Inflammatory macrophage treated with lipopolysaccharide for 1 hour (primary cell): ENCODE data around the gene HLCS.
"Not testable (repeated sequence)": the region's sequence is repeated elsewhere in the genome, so short reads cannot be mapped to it uniquely, and the experiment has no call there.

Source experiments
- DNase-seq, 2 donors: peaks; one replicate each; pipeline ENCODE4 v3.0.0-alpha.2; 2020 to 2022

Gene HLCS

GRCh38 chr21:36955783-36956182 lies 10.7 kb downstream of the HLCS start:
- no peak for DNase-seq

- DNase-seq = not testable (repeated sequence)
These were observed 14.1 kb downstream of the HLCS start for GRCh38 chr21:36952331-36952730.

GRCh38 chr21:36949171-36950141 lies 17.0 kb downstream of the HLCS start:
- DNase-seq = no peak

- no peak for DNase-seq
These were observed 17.8 kb downstream of the HLCS start for GRCh38 chr21:36948686-36949085.

GRCh38 chr21:36946949-36947356 lies 19.5 kb downstream of the HLCS start:
- no peak for DNase-seq

GRCh38 chr21:36945496-36946138 lies 20.9 kb downstream of the HLCS start:
- no peak for DNase-seq

- DNase-seq = no peak
These were observed 29.9 kb downstream of the HLCS start for GRCh38 chr21:36936361-36937135.

GRCh38 chr21:36934864-36935420 lies 31.5 kb downstream of the HLCS start:
- DNase-seq = no peak

- no peak for DNase-seq
These were observed 34.2 kb downstream of the HLCS start for GRCh38 chr21:36932161-36932816.

GRCh38 chr21:36929622-36930021 lies 36.8 kb downstream of the HLCS start:
- no peak for DNase-seq

- no peak for DNase-seq
These were observed 37.5 kb downstream of the HLCS start for GRCh38 chr21:36928960-36929359.

GRCh38 chr21:36927719-36928117 lies 38.8 kb downstream of the HLCS start:
- DNase-seq = peak; percentile 35 to 81

GRCh38 chr21:36926989-36927718 lies 39.3 kb downstream of the HLCS start:
- peak in 1 of 2 donors; percentile 1 for DNase-seq

GRCh38 chr21:36923270-36923669 lies 43.2 kb downstream of the HLCS start:
- no peak for DNase-seq

- no peak for DNase-seq
These were observed 43.6 kb downstream of the HLCS start for GRCh38 chr21:36922861-36923260.

GRCh38 chr21:36918291-36918690 lies 48.2 kb downstream of the HLCS start:
- DNase-seq = no peak

- no peak for DNase-seq
These were observed 48.9 kb downstream of the HLCS start for GRCh38 chr21:36917471-36918158.

GRCh38 chr21:36916718-36917117 lies 49.8 kb downstream of the HLCS start:
- no peak for DNase-seq

- DNase-seq = no peak
These were observed 50.7 kb downstream of the HLCS start for GRCh38 chr21:36915696-36916245.

- DNase-seq = no peak
These were observed 51.3 kb downstream of the HLCS start for GRCh38 chr21:36915014-36915695.
